Activated naive CD4-positive, alpha-beta T cell (primary cell): ENCODE measurements around the gene PHOSPHO1.
"Not testable (repeated sequence)": the region's sequence is repeated elsewhere in the genome, so short reads cannot be mapped to it uniquely, and the experiment has no call there.

Source experiments
- DNase-seq, 4 experiments: peaks; one replicate each; lab custom pipeline; 2025; lab: John Stamatoyannopoulos, UW

PHOSPHO1 gene, protein sequence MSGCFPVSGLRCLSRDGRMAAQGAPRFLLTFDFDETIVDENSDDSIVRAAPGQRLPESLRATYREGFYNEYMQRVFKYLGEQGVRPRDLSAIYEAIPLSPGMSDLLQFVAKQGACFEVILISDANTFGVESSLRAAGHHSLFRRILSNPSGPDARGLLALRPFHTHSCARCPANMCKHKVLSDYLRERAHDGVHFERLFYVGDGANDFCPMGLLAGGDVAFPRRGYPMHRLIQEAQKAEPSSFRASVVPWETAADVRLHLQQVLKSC

GRCh38 chr17:49230636-49231562 is at the start of gene PHOSPHO1:
TSS of gene PHOSPHO1 (minus strand) at chr17:49230787. CDS start at chr17:49226691, 4,096 bp downstream.
- DNase-seq = peak; percentile 58 to 80 (median 62)

GRCh38 chr17:49280061-49280460 is 49.5 kb upstream of the PHOSPHO1 start:
- DNase-seq = no peak

GRCh38 chr17:49279263-49280015 is 48.9 kb upstream of the PHOSPHO1 start:
- not testable (repeated sequence) for DNase-seq

- no peak for DNase-seq
Measured at GRCh38 chr17:49278076-49278475, 47.5 kb upstream of the PHOSPHO1 start.

DNA sequence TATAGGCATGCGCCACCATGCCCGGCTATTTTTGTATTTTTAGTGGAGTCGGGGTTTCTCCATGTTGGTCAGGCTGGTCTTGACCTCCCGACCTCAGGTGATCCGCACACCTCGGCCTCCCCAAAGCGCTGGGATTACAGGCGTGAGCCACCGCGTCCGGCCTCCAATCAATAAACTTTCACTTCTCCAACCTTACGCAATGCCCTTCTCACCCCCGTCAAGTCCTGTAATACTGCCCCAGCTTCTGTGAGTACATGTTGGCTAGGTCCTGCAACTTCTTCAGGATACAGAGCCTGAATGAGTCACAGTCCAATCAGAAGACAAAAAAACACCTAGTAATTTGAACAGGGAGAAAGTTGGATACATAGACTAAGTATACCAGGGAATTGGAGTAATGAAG is 47.1 kb upstream of the PHOSPHO1 start:
- DNase-seq = no peak

GRCh38 chr17:49275981-49276380 is 45.4 kb upstream of the PHOSPHO1 start:
- DNase-seq = not testable (repeated sequence)

- DNase-seq = no peak
Measured at GRCh38 chr17:49269356-49269755, 38.8 kb upstream of the PHOSPHO1 start.

- no peak for DNase-seq
Measured at GRCh38 chr17:49267912-49268311, 37.3 kb upstream of the PHOSPHO1 start.

- no peak for DNase-seq
Measured at GRCh38 chr17:49266233-49266632, 35.6 kb upstream of the PHOSPHO1 start.

GRCh38 chr17:49261540-49261939 is 31.0 kb upstream of the PHOSPHO1 start:
- not testable (repeated sequence) for DNase-seq

GRCh38 chr17:49260817-49261291 is 30.3 kb upstream of the PHOSPHO1 start:
- DNase-seq = no peak

DNA sequence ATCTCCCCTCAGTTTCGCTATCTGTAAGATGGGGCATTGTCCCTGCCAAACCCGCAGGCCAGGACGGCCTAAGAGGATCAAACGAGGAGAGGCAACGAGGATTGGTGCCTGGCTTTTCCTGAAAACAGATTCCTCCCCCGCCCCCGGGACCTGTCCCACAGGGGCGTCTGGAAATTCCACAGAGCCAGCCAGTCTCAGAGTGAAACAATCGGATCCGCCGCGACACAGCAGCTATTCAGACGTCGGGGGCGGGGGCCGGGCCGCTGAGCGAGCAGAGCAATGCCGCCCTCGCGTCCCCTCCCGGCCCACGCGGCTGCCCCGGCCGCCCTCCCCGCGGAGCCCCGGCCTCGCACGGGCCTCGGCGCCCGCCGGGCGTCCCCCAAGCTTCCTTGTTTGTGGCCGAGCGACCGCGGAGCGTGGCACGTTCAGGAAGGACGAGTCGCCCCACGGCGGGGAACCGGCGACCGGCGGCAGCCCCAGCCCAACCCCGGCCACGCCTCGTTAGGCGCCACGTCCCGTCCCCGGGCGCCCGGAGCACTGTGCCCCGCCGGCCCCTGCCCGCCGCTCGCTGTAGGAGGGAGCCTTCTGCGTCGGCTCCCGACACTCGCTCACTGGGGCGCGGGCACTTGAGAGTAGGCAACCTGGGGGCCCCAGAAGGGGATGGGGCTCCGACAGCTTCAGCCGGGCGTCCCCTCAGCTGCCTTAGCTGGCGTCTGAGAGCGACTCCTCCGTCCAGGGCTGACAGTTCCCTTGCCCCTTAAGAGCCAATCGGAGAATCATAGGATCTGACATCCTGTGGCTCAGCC is 29.6 kb upstream of the PHOSPHO1 start:
- DNase-seq = peak; percentile 11 to 38 (median 17)

DNA sequence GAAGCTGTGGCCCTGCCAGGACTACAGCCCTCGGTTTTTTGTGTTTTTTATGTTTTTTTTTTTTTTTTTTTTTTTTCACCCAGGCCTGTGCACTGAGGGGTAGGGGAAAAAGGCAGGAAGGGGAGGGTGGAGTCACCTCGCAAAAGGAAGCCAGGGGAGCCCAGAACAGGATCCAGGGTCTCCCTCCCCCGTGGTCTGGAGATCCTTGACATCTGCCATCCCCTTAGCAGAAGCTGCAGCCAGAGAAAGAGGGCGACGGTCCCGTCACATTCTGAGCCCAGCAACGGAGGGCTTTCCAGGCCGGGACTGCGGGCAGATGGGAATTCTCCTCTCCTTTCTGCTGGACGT is 29.1 kb upstream of the PHOSPHO1 start:
- DNase-seq = no peak

- no peak for DNase-seq
Measured at GRCh38 chr17:49258394-49258793, 27.8 kb upstream of the PHOSPHO1 start.

DNA sequence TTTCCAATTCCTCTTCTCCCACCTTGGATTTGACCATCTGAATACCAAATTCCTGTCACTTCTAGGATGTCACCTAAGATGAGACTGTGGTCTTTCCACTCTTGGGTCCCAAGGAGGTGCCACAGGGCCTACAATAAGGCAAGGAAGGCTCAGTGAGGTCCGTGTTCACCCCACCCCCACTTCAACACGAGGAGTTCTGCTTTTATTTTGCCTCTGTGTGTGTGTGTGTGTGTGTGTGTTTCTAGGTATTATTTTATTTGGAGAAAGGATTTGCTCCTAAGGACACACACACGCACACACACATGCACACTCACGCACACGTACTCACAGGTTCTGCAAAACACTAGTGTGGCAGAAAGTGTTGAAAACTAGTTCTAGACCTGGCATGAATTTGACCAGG is 24.5 kb upstream of the PHOSPHO1 start:
- DNase-seq = no peak

DNA sequence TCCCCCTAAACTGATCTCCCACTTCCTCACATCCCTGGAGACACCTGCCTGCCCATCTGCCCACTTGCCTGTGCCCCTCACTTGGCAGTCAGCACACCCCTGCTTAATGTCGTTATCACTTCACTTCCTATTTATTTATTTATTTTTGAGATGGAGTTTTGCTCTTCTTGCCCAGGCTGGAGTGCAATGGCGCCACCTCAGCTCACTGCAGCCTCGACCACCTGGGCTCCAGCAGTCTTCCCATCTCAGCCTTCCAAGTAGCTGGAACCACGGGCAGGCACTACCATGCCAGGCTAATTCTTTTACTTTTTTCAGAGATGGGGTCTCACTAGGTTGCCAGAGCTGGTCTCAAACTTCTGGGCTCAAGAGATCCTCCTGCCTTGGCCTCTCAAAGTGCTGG is 23.5 kb upstream of the PHOSPHO1 start:
- DNase-seq = no peak

- no peak for DNase-seq
Measured at GRCh38 chr17:49252148-49252695, 21.6 kb upstream of the PHOSPHO1 start.

GRCh38 chr17:49249890-49250522 is 19.4 kb upstream of the PHOSPHO1 start:
- DNase-seq = no peak

DNA sequence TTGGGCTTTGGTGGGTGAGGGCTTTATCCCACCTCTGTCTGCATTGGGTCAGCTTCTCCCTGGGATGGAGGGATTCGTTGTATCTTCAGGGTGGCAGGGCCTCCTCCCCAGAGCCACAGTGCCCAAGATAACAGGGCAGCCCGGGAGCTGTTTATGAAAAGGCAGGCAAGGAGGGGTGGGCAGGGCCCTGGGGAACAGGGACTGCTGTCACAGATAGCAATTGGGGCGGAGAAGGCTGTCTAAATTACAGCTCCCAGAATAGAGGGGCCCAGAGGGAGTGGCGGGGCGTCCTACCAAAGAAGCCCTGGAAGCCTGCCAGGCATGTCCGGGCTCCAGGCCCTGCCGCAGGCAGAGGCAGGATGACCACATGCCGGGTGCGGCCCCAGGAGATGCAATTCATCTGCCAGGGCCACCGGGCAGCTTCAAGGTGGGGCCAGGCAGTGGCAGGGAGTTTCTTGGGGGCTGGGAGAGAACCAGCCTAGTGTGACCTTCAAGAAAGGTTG is 18.8 kb upstream of the PHOSPHO1 start:
- DNase-seq = no peak

DNA sequence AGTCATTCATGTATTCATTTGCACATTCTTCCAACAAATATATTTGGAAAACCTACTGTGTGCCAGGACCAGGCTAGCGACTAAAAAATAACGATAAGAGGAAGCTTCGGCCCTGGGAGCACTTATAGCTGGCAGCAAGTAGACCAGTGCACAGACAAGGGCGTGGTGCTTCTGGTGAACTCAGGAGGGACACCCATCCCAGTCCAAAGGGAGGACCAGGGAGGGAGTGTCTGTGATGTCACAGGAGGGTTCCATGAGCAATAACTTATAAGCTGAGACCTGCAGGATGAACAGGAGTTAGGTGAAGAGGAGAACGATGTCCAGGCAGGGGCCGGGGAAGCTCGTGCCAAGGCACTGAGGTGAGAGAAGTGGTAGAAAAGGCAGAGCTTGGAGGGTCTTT is 17.4 kb upstream of the PHOSPHO1 start:
- no peak for DNase-seq
